Kasumi-1 (cell line): ENCODE results near the gene AGAP6.
"Not testable (repeated sequence)": the region's sequence is repeated elsewhere in the genome, so short reads cannot be mapped to it uniquely, and the experiment has no call there.

Experiments used
- DNase-seq, 2 experiments: peaks; one replicate each; lab custom pipeline; 2025; lab: John Stamatoyannopoulos, UW

AGAP6 gene

GRCh38 chr10:49988376-49988775, at the start of gene AGAP6:
TSS of gene AGAP6 (plus strand) at chr10:49988406. CDS start at chr10:49988716, 310 bp downstream.
- not testable (repeated sequence) for DNase-seq

GRCh38 chr10:49941447-49942338, 46.5 kb upstream of the AGAP6 start, which contains the start of the genes PARG and TIMM23B:
TSS of gene PARG (minus strand) at chr10:49942027. CDS start at chr10:49941725, 302 bp downstream.
TSS of gene TIMM23B (plus strand) at chr10:49942053. CDS start at chr10:49942195, 142 bp downstream.
- DNase-seq = peak; percentile 79 to 86

DNA sequence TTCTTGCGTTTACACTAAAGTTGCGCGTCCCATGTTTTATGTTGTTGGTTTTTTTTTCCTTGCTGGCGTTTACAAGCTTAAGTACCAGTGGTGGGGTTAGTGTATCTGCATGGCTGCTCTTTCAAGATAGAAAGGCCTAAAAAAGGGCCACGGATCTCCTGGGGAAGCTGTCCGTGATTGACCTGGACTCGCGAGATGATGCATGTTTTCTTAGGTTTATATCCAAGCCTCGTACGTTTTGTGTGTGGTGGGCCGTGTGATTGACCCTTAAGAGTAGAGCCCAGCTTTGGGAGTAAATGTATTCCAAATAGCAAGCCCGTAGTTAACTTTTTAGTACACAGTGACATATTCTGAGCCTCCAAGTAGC, 45.9 kb upstream of the AGAP6 start:
- DNase-seq = not testable (repeated sequence)

- not testable (repeated sequence) for DNase-seq
These were observed 44.6 kb upstream of the AGAP6 start for GRCh38 chr10:49943607-49944006.

DNA sequence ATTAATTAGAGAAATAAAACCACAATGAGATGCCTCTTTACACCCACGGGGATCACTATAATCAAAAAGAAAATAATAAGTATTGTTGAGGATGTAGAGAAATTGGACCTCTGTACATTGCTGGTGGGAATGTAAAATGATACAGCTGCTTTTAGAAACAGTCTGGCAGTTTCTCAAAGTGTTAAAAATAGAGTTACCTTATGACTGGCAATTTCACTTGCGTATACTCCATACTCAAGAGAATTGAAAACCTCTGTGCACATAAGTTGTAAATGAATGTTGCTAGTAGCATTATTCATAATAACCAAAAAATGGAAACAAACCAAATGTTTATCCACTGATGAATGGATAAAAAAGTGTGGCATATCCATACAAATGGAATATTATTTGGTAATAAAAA, 40.1 kb upstream of the AGAP6 start:
- DNase-seq = not testable (repeated sequence)

DNA sequence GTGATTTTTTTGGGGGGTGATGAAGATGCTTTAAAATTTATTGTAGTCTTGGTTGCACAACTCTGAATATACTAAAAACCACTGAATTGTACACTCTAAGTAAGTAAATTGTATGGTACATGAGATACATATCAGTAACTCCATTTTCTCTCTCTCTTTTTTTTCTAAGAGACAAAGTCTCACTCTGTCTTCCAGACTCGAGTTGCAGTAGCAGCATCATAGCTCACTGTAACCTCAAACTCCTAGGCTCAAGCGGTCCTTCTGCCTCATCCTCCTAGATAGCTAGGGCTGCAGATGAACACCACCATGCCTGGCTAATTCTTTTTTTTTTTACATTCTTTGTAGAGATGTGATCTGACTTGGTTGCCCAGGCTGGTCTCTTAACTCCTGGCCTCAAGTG, 39.5 kb upstream of the AGAP6 start:
- not testable (repeated sequence) for DNase-seq

- DNase-seq = not testable (repeated sequence)
These were observed 36.2 kb upstream of the AGAP6 start for GRCh38 chr10:49952006-49952405.

- DNase-seq = peak; percentile 62 to 68
These were observed 35.1 kb upstream of the AGAP6 start for GRCh38 chr10:49953122-49953521.

GRCh38 chr10:49970331-49970857, 17.8 kb upstream of the AGAP6 start:
- not testable (repeated sequence) for DNase-seq

DNA sequence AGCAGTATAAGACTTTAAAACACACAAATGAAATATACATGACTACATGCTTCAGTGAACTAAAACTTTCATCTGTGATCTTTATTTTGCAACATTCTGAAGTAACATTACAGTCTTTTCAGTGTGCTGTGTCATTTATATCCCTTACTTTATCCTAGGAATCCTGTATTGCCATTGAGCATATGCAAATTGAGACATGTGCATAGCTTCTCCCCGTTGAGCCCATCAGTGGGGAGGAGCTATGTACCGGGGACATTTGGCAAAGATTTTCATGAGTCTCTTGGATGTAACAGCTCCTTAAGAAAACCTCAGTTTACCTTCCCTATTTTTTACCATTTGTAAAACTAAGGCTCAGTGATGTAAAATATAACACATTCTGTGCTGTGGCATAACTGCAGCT, 16.7 kb upstream of the AGAP6 start:
- DNase-seq = not testable (repeated sequence)

GRCh38 chr10:49972094-49972493, 16.1 kb upstream of the AGAP6 start:
- DNase-seq = not testable (repeated sequence)

GRCh38 chr10:49977756-49978155, 10.4 kb upstream of the AGAP6 start:
- DNase-seq = not testable (repeated sequence)

DNA sequence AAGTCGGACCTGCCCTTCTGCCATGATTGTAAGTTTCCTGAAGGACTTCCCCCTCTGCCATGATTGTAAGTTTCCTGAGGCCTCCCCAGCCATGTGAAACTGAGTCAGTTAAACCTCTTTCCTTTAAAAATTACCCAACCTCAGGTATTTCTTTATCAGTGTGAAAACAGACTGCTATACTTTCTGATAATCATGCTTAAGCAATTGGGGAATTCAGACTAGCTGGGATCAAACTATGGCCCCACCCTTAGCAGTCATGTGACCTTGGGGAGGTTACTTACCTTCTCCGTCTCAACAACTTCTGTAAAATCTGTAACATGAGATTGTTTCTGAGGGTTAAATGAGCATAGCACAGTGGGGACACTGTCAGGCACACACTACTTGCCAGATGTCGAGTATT, 999 bp upstream of the AGAP6 start:
- not testable (repeated sequence) for DNase-seq

DNA sequence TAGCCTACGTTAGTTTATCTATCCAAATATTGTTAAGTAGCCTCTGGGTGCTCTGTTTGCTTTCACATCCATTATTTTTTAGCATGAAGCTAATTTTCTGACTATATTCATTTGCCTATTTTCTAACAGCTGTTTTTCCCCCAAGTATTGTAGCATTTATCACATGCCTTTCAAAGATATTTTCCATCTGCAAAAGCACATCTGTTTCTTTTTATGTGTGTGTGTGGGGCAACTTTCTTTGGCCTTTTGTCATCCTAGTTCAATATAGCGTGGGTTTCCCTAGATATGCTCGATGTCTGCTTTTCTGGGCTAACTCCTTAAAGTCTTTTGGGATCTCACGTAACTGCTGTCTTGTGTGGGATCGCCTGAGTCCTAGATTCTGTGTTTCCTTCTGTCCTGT, 7.1 kb downstream of the AGAP6 start:
- not testable (repeated sequence) for DNase-seq

DNA sequence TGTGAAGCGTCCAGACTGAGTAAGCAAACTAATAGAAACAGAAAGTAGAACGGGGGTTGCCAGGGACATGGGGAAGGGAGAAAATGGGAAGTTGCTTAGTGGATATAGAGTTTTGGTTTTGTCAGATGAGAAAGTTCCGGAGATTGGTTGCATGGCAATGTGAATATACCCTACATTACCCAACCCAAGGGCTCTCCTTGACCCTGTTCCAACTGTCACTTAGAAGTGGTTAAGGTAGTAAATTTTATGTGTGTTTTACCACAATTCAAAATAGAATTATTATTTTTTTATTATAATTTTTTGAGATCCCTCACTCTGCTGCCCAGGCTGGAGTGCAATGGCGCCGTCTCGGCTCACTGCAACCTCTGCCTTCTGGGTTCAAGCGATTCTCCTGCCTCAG, 25.8 kb downstream of the AGAP6 start:
- peak; percentile 31 to 34 for DNase-seq

GRCh38 chr10:50015596-50016220, 27.5 kb downstream of the AGAP6 start:
- not testable (repeated sequence) for DNase-seq

GRCh38 chr10:50016926-50017325, 28.7 kb downstream of the AGAP6 start:
- DNase-seq = not testable (repeated sequence)

- not testable (repeated sequence) for DNase-seq
These were observed 29.4 kb downstream of the AGAP6 start for GRCh38 chr10:50017646-50018045.

DNA sequence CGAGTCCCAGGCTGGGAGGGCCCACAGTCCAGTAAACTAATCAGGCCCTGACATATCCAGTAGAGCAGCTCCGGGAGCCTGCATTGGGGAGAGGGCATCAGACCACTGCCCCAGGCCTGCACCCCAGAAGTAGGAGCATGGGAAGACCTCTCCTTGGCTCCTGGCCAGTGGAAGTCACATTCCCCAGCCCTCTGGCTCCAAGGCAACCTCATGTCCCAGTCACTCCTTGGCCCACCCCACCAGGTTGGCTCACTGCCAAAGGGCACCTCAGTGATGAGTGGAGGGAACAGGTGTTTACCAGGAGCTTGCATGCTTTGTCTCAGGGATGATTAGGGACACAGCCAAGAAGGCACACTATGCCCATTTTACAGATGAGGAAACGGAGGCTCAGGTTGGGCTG, 31.1 kb downstream of the AGAP6 start:
- DNase-seq = not testable (repeated sequence)

GRCh38 chr10:50020451-50021024, 32.3 kb downstream of the AGAP6 start:
- DNase-seq = not testable (repeated sequence)

DNA sequence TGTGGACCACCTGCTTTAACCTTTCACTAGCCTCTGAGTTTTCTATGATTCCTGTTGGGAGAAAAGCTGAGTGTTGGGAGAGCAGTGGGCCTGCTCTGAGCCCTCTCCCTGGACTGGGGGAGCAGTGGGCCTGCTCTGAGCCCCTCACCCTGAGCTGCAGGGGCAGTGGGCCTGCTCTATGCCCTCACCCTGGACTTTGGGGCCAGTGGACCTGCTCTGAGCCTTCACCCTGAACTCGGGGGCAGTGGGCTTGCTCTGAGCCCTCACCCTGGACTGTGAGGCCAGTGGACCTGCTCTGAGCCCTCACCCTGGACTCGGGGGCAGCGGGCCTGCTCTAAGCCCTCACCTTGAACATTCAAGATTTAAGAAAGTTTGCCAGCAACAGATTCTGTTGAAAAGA, 33.4 kb downstream of the AGAP6 start:
- no peak for DNase-seq

- DNase-seq = not testable (repeated sequence)
These were observed 36.6 kb downstream of the AGAP6 start for GRCh38 chr10:50024716-50025383.
